ENCODE data around the gene FGFBP1.

Gene FGFBP1

DNA sequence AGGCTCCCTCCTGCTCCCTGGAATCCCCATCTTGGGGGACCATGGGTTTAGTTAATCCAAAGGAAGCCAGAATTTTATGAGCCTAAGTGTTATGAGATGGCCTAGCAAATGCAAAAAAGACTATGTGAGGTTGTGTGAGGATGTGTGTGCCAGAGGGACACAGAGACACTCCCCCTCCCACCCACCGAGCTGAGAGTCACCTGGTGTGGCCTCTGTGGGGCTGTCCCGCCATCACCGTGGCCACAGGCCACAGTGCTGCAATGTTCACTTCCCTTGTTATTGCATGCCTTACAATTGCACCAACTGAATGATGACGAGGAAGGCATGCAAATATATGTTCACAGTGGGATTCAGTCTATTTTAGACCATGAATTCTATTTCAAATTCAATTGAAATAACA lies 25.0 kb upstream of the FGFBP1 start:
- no peak for DNase-seq
- Histone ChIP-seq H3K9me3 (ENCODE audit: severe bottlenecking) (peaks cover 4% of the 10 kb centered on the region), H3K4me3 (ENCODE audit: low read depth, low read length) (no peak overlapping the region), H3K27me3 (ENCODE audit: insufficient read depth, low read depth, severe bottlenecking) (no peaks in the 10 kb centered on the region), H3K36me3 (peaks cover 12% of the 10 kb centered on the region), H3K27ac (no peak overlapping the region)
- TF ChIP-seq, protein P1, sequence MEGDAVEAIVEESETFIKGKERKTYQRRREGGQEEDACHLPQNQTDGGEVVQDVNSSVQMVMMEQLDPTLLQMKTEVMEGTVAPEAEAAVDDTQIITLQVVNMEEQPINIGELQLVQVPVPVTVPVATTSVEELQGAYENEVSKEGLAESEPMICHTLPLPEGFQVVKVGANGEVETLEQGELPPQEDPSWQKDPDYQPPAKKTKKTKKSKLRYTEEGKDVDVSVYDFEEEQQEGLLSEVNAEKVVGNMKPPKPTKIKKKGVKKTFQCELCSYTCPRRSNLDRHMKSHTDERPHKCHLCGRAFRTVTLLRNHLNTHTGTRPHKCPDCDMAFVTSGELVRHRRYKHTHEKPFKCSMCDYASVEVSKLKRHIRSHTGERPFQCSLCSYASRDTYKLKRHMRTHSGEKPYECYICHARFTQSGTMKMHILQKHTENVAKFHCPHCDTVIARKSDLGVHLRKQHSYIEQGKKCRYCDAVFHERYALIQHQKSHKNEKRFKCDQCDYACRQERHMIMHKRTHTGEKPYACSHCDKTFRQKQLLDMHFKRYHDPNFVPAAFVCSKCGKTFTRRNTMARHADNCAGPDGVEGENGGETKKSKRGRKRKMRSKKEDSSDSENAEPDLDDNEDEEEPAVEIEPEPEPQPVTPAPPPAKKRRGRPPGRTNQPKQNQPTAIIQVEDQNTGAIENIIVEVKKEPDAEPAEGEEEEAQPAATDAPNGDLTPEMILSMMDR (IDR thresholded peaks at IDR 0.05; ENCODE audit: low read depth, low read length): no peak

DNA sequence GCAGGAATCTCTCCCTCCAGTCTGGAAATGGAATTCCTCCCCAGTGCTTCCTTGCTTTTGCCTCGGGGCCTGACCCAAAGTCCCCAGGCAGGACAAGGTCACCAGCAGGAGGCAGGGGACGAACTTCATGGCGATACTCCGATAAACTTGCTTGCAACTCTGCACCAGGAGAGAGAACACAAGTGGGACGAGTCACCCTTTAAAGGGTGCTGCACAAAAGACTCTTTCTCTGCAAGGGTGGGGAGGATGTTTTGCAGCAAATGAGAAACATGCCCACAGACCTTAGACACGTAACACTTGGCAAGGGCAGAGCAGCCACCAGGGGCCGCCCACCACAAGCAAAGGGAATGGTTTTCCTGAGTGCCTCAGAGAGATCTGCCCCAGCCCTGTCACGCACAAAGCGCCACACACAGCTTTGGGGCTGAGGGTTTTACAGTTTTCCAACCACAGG lies 24.5 kb upstream of the FGFBP1 start, which contains the start of gene FGFBP2:
TSS of gene FGFBP2 (minus strand) at position 175 of the 451 bp plus-strand sequence. CDS start at position 129, 46 bp downstream.
- Histone ChIP-seq H3K36me3 (peaks cover 6% of the 10 kb centered on the region), H3K4me3 (ENCODE audit: low read depth, low read length) (no peak within 1 kb of the TSS), H3K27me3 (ENCODE audit: insufficient read depth, low read depth, severe bottlenecking) (no peaks in the 10 kb centered on the region), H3K27ac (no peak within 1 kb of the TSS), H3K9me3 (ENCODE audit: severe bottlenecking) (peaks cover 4% of the 10 kb centered on the region)
- peak; percentile 81 for DNase-seq
- TF ChIP-seq, protein P1 (IDR thresholded peaks at IDR 0.05; ENCODE audit: low read depth, low read length): peak; percentile 95

DNA sequence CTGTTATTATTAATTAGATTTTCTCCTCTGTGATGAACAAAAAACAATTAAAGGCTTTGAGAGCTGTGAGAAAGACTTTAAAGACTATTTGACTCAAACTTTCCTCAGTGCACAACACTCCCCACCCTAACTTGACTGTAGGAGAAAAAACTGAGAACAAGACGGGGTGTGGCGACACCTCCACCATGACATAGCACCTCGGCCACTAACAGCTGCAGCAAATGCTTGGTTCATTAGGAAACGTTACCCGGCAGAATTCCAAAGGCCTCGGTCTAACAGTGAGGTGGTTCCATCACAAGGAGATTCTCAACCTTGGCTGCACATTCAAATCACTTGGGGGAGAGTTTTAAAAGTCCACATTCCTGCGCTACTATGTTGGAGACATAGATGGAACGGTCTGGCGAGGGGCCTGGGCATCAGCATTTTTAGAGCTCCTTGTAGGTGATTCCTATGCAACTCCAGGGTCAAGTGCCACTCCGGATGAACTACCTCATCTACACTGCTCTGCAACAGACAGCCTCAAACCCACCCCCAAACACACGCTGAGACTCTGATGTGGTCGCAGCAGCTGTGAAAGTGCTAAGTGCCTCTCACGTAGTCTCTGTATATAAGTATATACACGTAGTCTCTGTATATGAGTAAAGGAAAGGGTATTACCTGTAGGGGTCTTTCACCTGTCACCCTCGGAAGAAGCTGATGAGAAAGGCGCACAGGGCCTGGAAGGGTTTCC lies 23.4 kb upstream of the FGFBP1 start:
- H3K9me3 ChIP-seq (ENCODE audit: severe bottlenecking): peaks cover 4% of the 10 kb centered on the region
- H3K27me3 ChIP-seq (ENCODE audit: insufficient read depth, low read depth, severe bottlenecking): no peaks in the 10 kb centered on the region
- 0 out of 2 replicates have a peak, but pooled peaks cover 2% of the 10 kb centered on the region for H3K36me3 ChIP-seq
- no peak overlapping the region for H3K4me3 ChIP-seq (ENCODE audit: low read depth, low read length)
- no peak for DNase-seq
- TF ChIP-seq, protein P1 (IDR thresholded peaks at IDR 0.05; ENCODE audit: low read depth, low read length): no peak
- no peak overlapping the region for H3K27ac ChIP-seq

DNA sequence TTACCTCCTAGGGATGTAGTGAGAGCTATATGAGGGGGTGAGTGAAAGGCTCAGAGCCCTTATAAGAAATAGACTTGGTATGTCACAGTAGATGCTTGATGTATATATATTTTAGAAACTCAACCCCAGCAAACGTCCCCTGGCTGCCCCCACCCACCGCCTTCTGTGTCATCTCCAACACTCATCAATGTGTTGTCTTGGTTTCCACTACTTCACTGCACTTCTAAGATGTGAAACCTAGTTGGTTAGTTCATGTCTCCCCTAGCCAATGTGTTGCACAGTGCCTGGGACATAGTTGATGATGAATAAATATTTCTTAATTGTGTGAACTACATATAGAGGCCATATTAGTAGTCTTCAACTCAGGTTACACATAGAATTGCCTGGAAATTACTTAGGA lies 20.0 kb upstream of the FGFBP1 start:
- Histone ChIP-seq H3K9me3 (ENCODE audit: severe bottlenecking) (peaks cover 1% of the 10 kb centered on the region), H3K4me3 (ENCODE audit: low read depth, low read length) (no peak overlapping the region), H3K27ac (no peak overlapping the region), H3K27me3 (ENCODE audit: insufficient read depth, low read depth, severe bottlenecking) (no peaks in the 10 kb centered on the region), H3K36me3 (no peaks in the 10 kb centered on the region)
- DNase-seq: no peak
- TF ChIP-seq, protein P1 (IDR thresholded peaks at IDR 0.05; ENCODE audit: low read depth, low read length): no peak

DNA sequence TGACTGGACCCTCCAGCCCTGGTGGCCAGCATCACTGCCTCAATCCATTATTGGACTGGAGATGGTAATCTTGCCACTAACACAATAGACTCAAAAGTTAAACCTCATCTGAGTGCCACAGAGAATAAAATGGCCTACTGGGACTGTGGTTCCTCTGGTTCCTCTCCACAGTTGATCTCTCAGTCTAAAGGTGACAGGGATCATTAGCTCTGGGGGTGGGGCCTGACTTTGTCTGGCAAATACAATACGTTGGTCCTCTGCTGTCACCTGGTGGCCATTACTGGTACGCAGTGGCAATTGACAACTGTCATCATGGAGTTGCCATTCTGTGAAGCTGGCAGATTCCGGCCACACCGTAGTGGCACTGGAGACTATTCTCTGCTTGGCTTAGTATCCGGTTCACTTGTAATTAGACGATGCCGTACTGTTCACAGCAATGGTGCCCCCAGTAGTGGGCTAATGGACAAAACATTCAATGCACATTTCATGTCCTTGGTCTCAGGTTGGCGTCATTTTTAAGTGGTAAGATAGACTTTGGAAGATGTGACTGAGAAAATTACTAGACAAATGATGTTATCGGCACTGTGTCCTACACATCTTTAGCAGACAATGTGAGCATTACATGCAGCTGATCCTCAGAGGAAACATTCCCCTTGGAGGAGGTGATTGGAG lies 17.8 kb upstream of the FGFBP1 start:
- H3K27ac ChIP-seq: no peak overlapping the region
- H3K36me3 ChIP-seq: no peaks in the 10 kb centered on the region
- no peaks in the 10 kb centered on the region for H3K27me3 ChIP-seq (ENCODE audit: insufficient read depth, low read depth, severe bottlenecking)
- H3K4me3 ChIP-seq (ENCODE audit: low read depth, low read length): no peak overlapping the region
- DNase-seq: peak; percentile 93
- H3K9me3 ChIP-seq (ENCODE audit: severe bottlenecking): peaks cover 2% of the 10 kb centered on the region
- TF ChIP-seq, protein P1 (IDR thresholded peaks at IDR 0.05; ENCODE audit: low read depth, low read length): peak; percentile 97

All from WERI-Rb-1 (cell line).